ENCODE data around the gene NLGN3.

Gene NLGN3

DNA sequence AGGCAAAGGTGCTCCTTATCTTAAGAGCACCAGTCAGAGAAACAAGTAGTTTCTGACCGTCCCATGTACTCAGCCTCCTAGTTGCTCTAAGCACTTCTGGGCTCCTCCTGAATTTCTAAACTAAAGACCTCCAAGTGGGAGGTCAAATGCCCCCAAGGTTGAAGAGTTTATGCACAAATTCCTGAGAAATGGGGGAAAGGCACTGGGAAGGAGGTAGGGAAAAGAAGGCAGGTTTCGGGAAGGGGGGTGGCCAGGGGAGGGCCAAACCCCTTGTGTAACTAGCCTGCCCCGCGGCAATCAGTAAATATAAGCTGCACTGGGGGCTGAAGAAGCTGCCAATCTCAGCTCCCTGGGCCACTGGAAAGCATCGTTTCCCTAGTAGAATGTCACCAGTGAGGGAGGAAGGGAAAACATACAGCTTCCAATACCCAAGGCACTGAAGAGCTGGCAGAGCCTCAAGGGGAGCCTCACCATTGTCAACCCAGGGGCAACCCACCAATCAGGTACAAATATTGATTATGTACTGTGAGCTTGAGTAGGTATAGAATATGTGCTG is 45.6 kb upstream of the NLGN3 start:
- peaks cover 23% of the 10 kb centered on the region; the same call in 1 of the 2 replicates for H3K79me2 ChIP-seq (ENCODE audit: insufficient read depth, low read length)
- no peaks in the 10 kb centered on the region for H4K20me1 ChIP-seq (ENCODE audit: insufficient read depth, low read length, poor library complexity, severe bottlenecking)
- peaks cover 57% of the 10 kb centered on the region for H3K4me1 ChIP-seq (ENCODE audit: insufficient read depth, low read length, poor library complexity, severe bottlenecking)
- no peaks in the 10 kb centered on the region for H3K36me3 ChIP-seq (ENCODE audit: insufficient read depth, low read length)
- H3K9me3 ChIP-seq (ENCODE audit: insufficient read depth, low read depth, low read length): no peaks in the 10 kb centered on the region
- 0 out of 2 replicates have a peak, but pooled peaks cover 4% of the 10 kb centered on the region for H3F3A ChIP-seq (ENCODE audit: low read depth)
- no peaks in the 10 kb centered on the region for H3K9me2 ChIP-seq (replicated peaks; ENCODE audit: low read depth, low read length)
- H3K27me3 ChIP-seq (ENCODE audit: insufficient read depth, low read length, poor library complexity, severe bottlenecking): no peaks in the 10 kb centered on the region
- no peak for TF ChIP-seq EZH2phosphoT487 (IDR thresholded peaks at IDR 0.05; ENCODE audit: borderline replicate concordance)
- no peak for TF ChIP-seq CTCF (conservative IDR thresholded peaks at IDR 0.05; ENCODE audit: low read length)
- peak overlapping the region; percentile 64 for H3K4me2 ChIP-seq (ENCODE audit: low read depth, low read length, poor library complexity, severe bottlenecking)
- H3K9ac ChIP-seq (ENCODE audit: low read depth, low read length, poor library complexity, severe bottlenecking): peak overlapping the region; percentile 30
- peak overlapping the region; percentile 48 for H3K4me3 ChIP-seq (ENCODE audit: low read length, poor library complexity, severe bottlenecking)
- no peak overlapping the region for H2AFZ ChIP-seq (ENCODE audit: low read length)

DNA sequence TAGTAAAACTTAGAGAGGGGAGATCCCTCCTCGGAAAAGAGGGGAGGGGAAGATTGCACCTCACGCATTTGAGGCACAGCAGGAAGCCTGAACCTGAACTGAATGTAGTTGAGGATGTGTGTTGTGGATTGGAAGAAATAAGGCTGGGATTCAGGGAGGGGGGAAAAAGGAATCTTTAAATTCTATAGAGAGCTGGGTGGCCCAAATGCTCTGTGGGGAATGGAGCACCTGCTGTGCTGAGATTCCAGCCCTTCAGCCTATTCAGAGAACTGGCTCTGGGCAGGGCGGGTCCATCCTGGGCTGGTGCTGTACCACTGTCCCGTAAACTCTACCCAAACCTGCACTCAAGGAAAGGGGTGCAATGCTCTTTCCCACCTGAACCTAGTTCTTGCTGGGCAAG is 44.9 kb upstream of the NLGN3 start:
- Histone ChIP-seq H3K79me2 (ENCODE audit: insufficient read depth, low read length) (peaks cover 29% of the 10 kb centered on the region; the same call in 1 of the 2 replicates), H3K9me3 (ENCODE audit: insufficient read depth, low read depth, low read length) (no peaks in the 10 kb centered on the region), H3K9me2 (replicated peaks; ENCODE audit: low read depth, low read length) (no peaks in the 10 kb centered on the region), H3K27me3 (ENCODE audit: insufficient read depth, low read length, poor library complexity, severe bottlenecking) (no peaks in the 10 kb centered on the region), H3K4me1 (ENCODE audit: insufficient read depth, low read length, poor library complexity, severe bottlenecking) (peaks cover 64% of the 10 kb centered on the region), H3F3A (ENCODE audit: low read depth) (0 out of 2 replicates have a peak, but pooled peaks cover 4% of the 10 kb centered on the region), H3K4me2 (ENCODE audit: low read depth, low read length, poor library complexity, severe bottlenecking) (peak overlapping the region; percentile 64), H3K4me3 (ENCODE audit: low read length, poor library complexity, severe bottlenecking) (no peak overlapping the region), H3K36me3 (ENCODE audit: insufficient read depth, low read length) (no peaks in the 10 kb centered on the region), H2AFZ (ENCODE audit: low read length) (no peak overlapping the region), H3K9ac (ENCODE audit: low read depth, low read length, poor library complexity, severe bottlenecking) (no peak overlapping the region), H4K20me1 (ENCODE audit: insufficient read depth, low read length, poor library complexity, severe bottlenecking) (no peaks in the 10 kb centered on the region)
- TF ChIP-seq EZH2phosphoT487 (IDR thresholded peaks at IDR 0.05; ENCODE audit: borderline replicate concordance): no peak
- TF ChIP-seq CTCF (conservative IDR thresholded peaks at IDR 0.05; ENCODE audit: low read length): no peak

- H3K36me3 ChIP-seq (ENCODE audit: insufficient read depth, low read length): no peaks in the 10 kb centered on the region
- 0 out of 2 replicates have a peak, but pooled peaks cover 4% of the 10 kb centered on the region for H3F3A ChIP-seq (ENCODE audit: low read depth)
- peaks cover 65% of the 10 kb centered on the region for H3K4me1 ChIP-seq (ENCODE audit: insufficient read depth, low read length, poor library complexity, severe bottlenecking)
- H3K27me3 ChIP-seq (ENCODE audit: insufficient read depth, low read length, poor library complexity, severe bottlenecking): no peaks in the 10 kb centered on the region
- H2AFZ ChIP-seq (ENCODE audit: low read length): no peak overlapping the region
- H3K79me2 ChIP-seq (ENCODE audit: insufficient read depth, low read length): peaks cover 37% of the 10 kb centered on the region
- H3K4me3 ChIP-seq (ENCODE audit: low read length, poor library complexity, severe bottlenecking): no peak overlapping the region
- no peaks in the 10 kb centered on the region for H4K20me1 ChIP-seq (ENCODE audit: insufficient read depth, low read length, poor library complexity, severe bottlenecking)
- no peaks in the 10 kb centered on the region for H3K9me2 ChIP-seq (replicated peaks; ENCODE audit: low read depth, low read length)
- no peaks in the 10 kb centered on the region for H3K9me3 ChIP-seq (ENCODE audit: insufficient read depth, low read depth, low read length)
- no peak for TF ChIP-seq EZH2phosphoT487 (IDR thresholded peaks at IDR 0.05; ENCODE audit: borderline replicate concordance)
- TF ChIP-seq CTCF (conservative IDR thresholded peaks at IDR 0.05; ENCODE audit: low read length): peak; percentile 44
- peak overlapping the region; percentile 97 for H3K9ac ChIP-seq (ENCODE audit: low read depth, low read length, poor library complexity, severe bottlenecking)
- H3K4me2 ChIP-seq (ENCODE audit: low read depth, low read length, poor library complexity, severe bottlenecking): peak overlapping the region; percentile 32
Observed at GRCh38 chrX:71100581-71101505, 43.8 kb upstream of the NLGN3 start.
